Loucy (cell line): ENCODE measurements around the gene MON1A.

Experiments used
- H2AFZ ChIP-seq: fragments of 200-600 bp; sonication (generic); 2 replicates; pipeline ENCODE4 v1.6.0; 2016; ENCODE audit warnings: antibody characterized with exemption, mild to moderate bottlenecking, low read length, moderate library complexity
- H3F3A ChIP-seq: fragments of 200-600 bp; 2 replicates; pipeline ENCODE4 v1.6.0; 2016; ENCODE audit warnings: antibody characterized with exemption, low read depth, mild to moderate bottlenecking
- H3K27me3 ChIP-seq: fragments of 200-600 bp; sonication (generic); 2 replicates; pipeline ENCODE4 v1.6.1; 2014; ENCODE audit warnings: low read length, mild to moderate bottlenecking; ENCODE audit not compliant: insufficient read depth, poor library complexity, severe bottlenecking
- H3K36me3 ChIP-seq: fragments of 200-600 bp; sonication (generic); 2 replicates; pipeline ENCODE4 v1.6.1; 2016; ENCODE audit warnings: low read length; ENCODE audit not compliant: insufficient read depth
- H3K4me1 ChIP-seq: fragments of 200-600 bp; sonication (generic); 2 replicates; pipeline ENCODE4 v1.5.1; 2014; ENCODE audit warnings: low read length, mild to moderate bottlenecking; ENCODE audit not compliant: insufficient read depth, poor library complexity, severe bottlenecking
- H3K4me2 ChIP-seq: fragments of 200-600 bp; sonication (generic); 2 replicates; pipeline ENCODE4 v1.6.0; 2014; ENCODE audit warnings: antibody characterized with exemption, low read length, low read depth, mild to moderate bottlenecking; ENCODE audit not compliant: poor library complexity, severe bottlenecking
- H3K4me3 ChIP-seq: fragments of 200-600 bp; sonication (generic); 2 replicates; pipeline ENCODE4 v1.5.1; 2014; ENCODE audit warnings: low read length, mild to moderate bottlenecking, mixed read lengths; ENCODE audit not compliant: poor library complexity, severe bottlenecking
- H3K79me2 ChIP-seq: fragments of 200-600 bp; sonication (generic); 2 replicates; pipeline ENCODE4 v1.6.1; 2014; ENCODE audit warnings: low read length; ENCODE audit not compliant: insufficient read depth
- H3K9ac ChIP-seq: fragments of 200-600 bp; sonication (generic); 2 replicates; pipeline ENCODE4 v1.6.0; 2014; ENCODE audit warnings: mild to moderate bottlenecking, low read depth, low read length, moderate library complexity; ENCODE audit not compliant: poor library complexity, severe bottlenecking
- H3K9me2 ChIP-seq: fragments of 200-600 bp; sonication (generic); replicated peaks from 2 replicates; pipeline ENCODE4 v1.6.1; 2016; ENCODE audit warnings: low read depth, low read length, mixed read lengths
- H3K9me3 ChIP-seq: fragments of 200-600 bp; sonication (generic); 2 replicates; pipeline ENCODE4 v1.6.1; 2014; ENCODE audit warnings: mild to moderate bottlenecking, antibody characterized with exemption, low read length, low read depth; ENCODE audit not compliant: insufficient read depth
- H4K20me1 ChIP-seq: fragments of 200-600 bp; sonication (generic); 2 replicates; pipeline ENCODE4 v1.6.0; 2014; ENCODE audit warnings: antibody characterized with exemption, low read length, mild to moderate bottlenecking; ENCODE audit not compliant: insufficient read depth, poor library complexity, severe bottlenecking
- CTCF ChIP-seq: fragments of 200-600 bp; sonication (generic); conservative IDR thresholded peaks from 2 replicates; pipeline ENCODE4 v1.5.1; 2014; ENCODE audit warnings: mild to moderate bottlenecking, antibody characterized with exemption, low read length
- EZH2phosphoT487 ChIP-seq: fragments of 200-600 bp; IDR thresholded peaks from 2 replicates; pipeline ENCODE4 v1.6.1; 2018; ENCODE audit warnings: antibody characterized with exemption, mild to moderate bottlenecking, moderate library complexity, borderline replicate concordance

Gene MON1A

GRCh38 chr3:49877716-49878115, 51.9 kb downstream of the MON1A start:
- no peak overlapping the region for H3K9ac ChIP-seq
- H3F3A ChIP-seq, result no peaks in the 10 kb centered on the region
- no peaks in the 10 kb centered on the region for H3K4me1 ChIP-seq
- H3K4me3 ChIP-seq, result no peak overlapping the region
- no peaks in the 10 kb centered on the region for H3K9me2 ChIP-seq
- no peaks in the 10 kb centered on the region for H4K20me1 ChIP-seq
- no peaks in the 10 kb centered on the region for H3K79me2 ChIP-seq
- no peak for TF ChIP-seq CTCF
- no peak for TF ChIP-seq EZH2phosphoT487
- H3K36me3 ChIP-seq, result no peaks in the 10 kb centered on the region
- no peaks in the 10 kb centered on the region for H3K27me3 ChIP-seq
- no peaks in the 10 kb centered on the region for H3K9me3 ChIP-seq
- no peak overlapping the region for H3K4me2 ChIP-seq
- H2AFZ ChIP-seq, result no peak overlapping the region

- Histone ChIP-seq H3K9me3 (no peaks in the 10 kb centered on the region), H3K36me3 (no peaks in the 10 kb centered on the region), H3K9me2 (no peaks in the 10 kb centered on the region), H3K79me2 (no peaks in the 10 kb centered on the region), H3K4me3 (no peak overlapping the region), H3K4me2 (no peak overlapping the region), H2AFZ (no peak overlapping the region), H4K20me1 (no peaks in the 10 kb centered on the region), H3F3A (no peaks in the 10 kb centered on the region), H3K27me3 (no peaks in the 10 kb centered on the region), H3K4me1 (no peaks in the 10 kb centered on the region), H3K9ac (no peak overlapping the region)
- TF ChIP-seq CTCF (no peak), EZH2phosphoT487 (no peak)
Observed at GRCh38 chr3:49876567-49876966, 53.0 kb downstream of the MON1A start.

GRCh38 chr3:49873623-49874022, 56.0 kb downstream of the MON1A start:
- H3K9me3 ChIP-seq, result no peaks in the 10 kb centered on the region
- H2AFZ ChIP-seq, result no peak overlapping the region
- H3K4me3 ChIP-seq, result no peak overlapping the region
- no peaks in the 10 kb centered on the region for H3K79me2 ChIP-seq
- TF ChIP-seq EZH2phosphoT487, result no peak
- no peak for TF ChIP-seq CTCF
- H3K4me1 ChIP-seq, result no peaks in the 10 kb centered on the region
- no peaks in the 10 kb centered on the region for H3K36me3 ChIP-seq
- H3K9me2 ChIP-seq, result no peaks in the 10 kb centered on the region
- H3F3A ChIP-seq, result no peaks in the 10 kb centered on the region
- H4K20me1 ChIP-seq, result no peaks in the 10 kb centered on the region
- no peaks in the 10 kb centered on the region for H3K27me3 ChIP-seq
- H3K9ac ChIP-seq, result no peak overlapping the region
- no peak overlapping the region for H3K4me2 ChIP-seq
